H1 (cell line): ENCODE measurements around the gene PSMD9. TPM values are rescaled to one million over a fixed set of nuclear protein-coding genes. Genes with fewer than 3 reads are reported as not detected.

ENCODE experiments used
- CTCF ChIA-PET: fragments of 300-600 bp; sonication (Branson Sonifier 250); formaldehyde crosslinking; loops from one replicate; lab custom pipeline; 2021; ENCODE audit not compliant: partially characterized antibody; lab: Charles Lee
- POLR2A ChIA-PET: fragments of 300-600 bp; sonication (Branson Sonifier 250); formaldehyde crosslinking; loops from one replicate; lab custom pipeline; 2021; ENCODE audit warnings: inconsistent platforms; ENCODE audit not compliant: partially characterized antibody; lab: Charles Lee
- DNase-seq, 2 experiments: peaks; one replicate each; pipeline versions ENCODE4 v3.0.0 to v3.0.0-alpha.2; 2010 to 2022; ENCODE audit warnings: low spot score in 2 of 2, low read depth in 1 of 2, mixed read lengths in 1 of 2
- FAIRE-seq: peaks from 2 replicates; lab custom pipeline; 2011; peaks lifted over from hg19 to GRCh38; lab: Jason Lieb, UNC
- H2AFZ ChIP-seq: 2 replicates; pipeline ENCODE4 v1.8.1; 2012; ENCODE audit warnings: low read length, inconsistent platforms
- H2AK5ac ChIP-seq: 2 replicates; pipeline ENCODE4 v1.6.1; 2013; ENCODE audit warnings: low read depth, low read length
- H2BK120ac ChIP-seq: replicated peaks from 2 replicates; pipeline ENCODE3; 2013; ENCODE audit warnings: low read depth, low read length, inconsistent platforms
- H2BK12ac ChIP-seq: 2 replicates; pipeline ENCODE4 v1.6.1; 2013; ENCODE audit warnings: low read depth, low read length
- H2BK15ac ChIP-seq: 2 replicates; pipeline ENCODE4 v1.6.1; 2013; ENCODE audit warnings: low read length
- H2BK20ac ChIP-seq: 2 replicates; pipeline ENCODE4 v1.6.1; 2013; ENCODE audit warnings: low read length
- H2BK5ac ChIP-seq: 2 replicates; pipeline ENCODE4 v1.6.1; 2013; ENCODE audit warnings: low read depth, low read length
- H3K14ac ChIP-seq: 2 replicates; pipeline ENCODE4 v1.6.1; 2013; ENCODE audit warnings: inconsistent platforms; ENCODE audit not compliant: insufficient read length
- H3K18ac ChIP-seq: 2 replicates; pipeline ENCODE4 v1.6.1; 2013; ENCODE audit warnings: low read length; ENCODE audit errors: extremely low read depth
- H3K23ac ChIP-seq: 2 replicates; pipeline ENCODE4 v1.6.1; 2013; ENCODE audit warnings: inconsistent platforms; ENCODE audit not compliant: insufficient read length
- H3K23me2 ChIP-seq: 2 replicates; pipeline ENCODE4 v1.6.1; 2013; ENCODE audit warnings: low read depth, low read length
- H3K27ac ChIP-seq: 2 replicates; pipeline ENCODE4 v1.6.1; 2011; ENCODE audit warnings: low read depth, low read length, inconsistent platforms
- H3K27me3 ChIP-seq, 4 experiments: replicated peaks in 1 of 4; 1 replicate in 1 of 4; 2 replicates in 3 of 4; pipeline versions ENCODE4 v1.6.1 to v1.8.1; 2011 to 2013; ENCODE audit warnings: low read length in 3 of 4, mild to moderate bottlenecking in 3 of 4, inconsistent platforms in 2 of 4, mixed read lengths in 2 of 4, moderate library complexity in 1 of 4; ENCODE audit not compliant: control insufficient read depth in 3 of 4, insufficient read depth in 3 of 4; ENCODE audit errors: extremely low read depth in 1 of 4
- H3K36me3 ChIP-seq, 4 experiments: 2 replicates each; pipeline versions ENCODE4 v1.6.1 to v1.8.1; 2011 to 2013; ENCODE audit warnings: mild to moderate bottlenecking in 4 of 4, low read length in 3 of 4, moderate library complexity in 2 of 4, control low read depth in 1 of 4, inconsistent platforms in 1 of 4; ENCODE audit not compliant: insufficient read depth in 4 of 4, control insufficient read depth in 2 of 4
- H3K4ac ChIP-seq: replicated peaks from 2 replicates; pipeline ENCODE3; 2013; ENCODE audit warnings: low read length, low read depth, mixed read lengths, inconsistent platforms; ENCODE audit not compliant: insufficient read length
- H3K4me1 ChIP-seq, 4 experiments: replicated peaks in 1 of 4; 1 replicate in 1 of 4; 2 replicates in 3 of 4; pipeline versions ENCODE4 v1.6.1 to v1.8.1; 2011 to 2013; ENCODE audit warnings: low read length in 3 of 4, inconsistent platforms in 2 of 4, mixed read lengths in 1 of 4; ENCODE audit not compliant: insufficient read depth in 4 of 4, control insufficient read depth in 3 of 4
- H3K4me2 ChIP-seq, 2 experiments: 2 replicates each; pipeline versions ENCODE4 v1.6.1 to v1.8.1; 2011 to 2013; ENCODE audit warnings: low read depth in 2 of 2, low read length in 2 of 2, control low read depth in 1 of 2, inconsistent platforms in 1 of 2, mild to moderate bottlenecking in 1 of 2; ENCODE audit not compliant: insufficient read depth in 1 of 2
- H3K4me3 ChIP-seq, 4 experiments: fragments of 200-600, 300-600 bp in 1 of 4; sonication (generic), shearing (Covaris generic), sonication (Bioruptor Twin) in 1 of 4; 2 replicates each; pipeline versions ENCODE4 v1.5.1 to v1.8.1; 2011 to 2016; ENCODE audit warnings: low read length in 4 of 4, low read depth in 3 of 4, control low read depth in 2 of 4, inconsistent platforms in 2 of 4, mild to moderate bottlenecking in 2 of 4, mixed read lengths in 1 of 4, moderate library complexity in 1 of 4; ENCODE audit not compliant: insufficient read depth in 2 of 4; ENCODE audit errors: extremely low read depth in 1 of 4
- H3K56ac ChIP-seq: replicated peaks from 2 replicates; pipeline ENCODE3; 2013; ENCODE audit warnings: low read depth, mild to moderate bottlenecking, mixed read lengths, low read length, inconsistent platforms; ENCODE audit not compliant: insufficient read length
- H3K79me1 ChIP-seq: 2 replicates; pipeline ENCODE4 v1.6.1; 2013; ENCODE audit warnings: low read depth, low read length, control low read depth
- H3K79me2 ChIP-seq, 2 experiments: 2 replicates each; pipeline versions ENCODE4 v1.6.1 to v1.8.1; 2012 to 2013; ENCODE audit warnings: low read length in 2 of 2, mild to moderate bottlenecking in 2 of 2, inconsistent platforms in 1 of 2; ENCODE audit not compliant: insufficient read depth in 2 of 2, control insufficient read depth in 1 of 2
- H3K9ac ChIP-seq, 4 experiments: replicated peaks in 1 of 4; 1 replicate in 1 of 4; 2 replicates in 3 of 4; pipeline versions ENCODE4 v1.6.1 to v1.8.1; 2011 to 2013; ENCODE audit warnings: low read depth in 3 of 4, low read length in 3 of 4, control low read depth in 2 of 4, mild to moderate bottlenecking in 2 of 4, moderate library complexity in 2 of 4, inconsistent platforms in 1 of 4; ENCODE audit errors: extremely low read depth in 1 of 4
- H3K9me3 ChIP-seq, 2 experiments: 2 replicates each; pipeline versions ENCODE4 v1.6.1 to v1.8.1; 2012 to 2013; ENCODE audit warnings: mild to moderate bottlenecking in 2 of 2, moderate library complexity in 2 of 2, control low read depth in 1 of 2, inconsistent platforms in 1 of 2, low read depth in 1 of 2, low read length in 1 of 2, mixed read lengths in 1 of 2; ENCODE audit not compliant: insufficient read depth in 2 of 2
- H4K20me1 ChIP-seq, 2 experiments: replicated peaks in 1 of 2; 2 replicates each; pipeline versions ENCODE3 to v1.8.1; 2011 to 2013; ENCODE audit warnings: inconsistent platforms in 2 of 2, low read length in 2 of 2, mild to moderate bottlenecking in 1 of 2; ENCODE audit not compliant: insufficient read depth in 2 of 2, control insufficient read depth in 1 of 2
- H4K5ac ChIP-seq: 2 replicates; pipeline ENCODE4 v1.6.1; 2013; ENCODE audit warnings: low read length, low read depth, mixed read lengths, inconsistent platforms; ENCODE audit not compliant: insufficient read length
- H4K8ac ChIP-seq: 2 replicates; pipeline ENCODE4 v1.8.0; 2013; ENCODE audit warnings: mild to moderate bottlenecking, moderate library complexity, low read length, inconsistent platforms; ENCODE audit not compliant: insufficient read depth; ENCODE audit errors: extremely low read depth
- H4K91ac ChIP-seq: replicated peaks from 2 replicates; pipeline ENCODE3; 2013; ENCODE audit warnings: low read length, mixed read lengths, inconsistent platforms; ENCODE audit not compliant: insufficient read length
- FOSL1 ChIP-seq: IDR thresholded peaks from 2 replicates; pipeline ENCODE4 v1.6.1; 2011; ENCODE audit warnings: mild to moderate bottlenecking, low read depth, low read length, moderate library complexity; ENCODE audit not compliant: insufficient read depth
- HDAC2 ChIP-seq, 2 experiments: fragments of 300-600 bp in 1 of 2; sonication (generic) in 1 of 2; IDR thresholded peaks; 2 replicates each; pipeline ENCODE4 v1.6.1; 2011 to 2012; ENCODE audit warnings: low read depth in 2 of 2, low read length in 2 of 2, mild to moderate bottlenecking in 2 of 2, moderate library complexity in 2 of 2, borderline replicate concordance in 1 of 2, inconsistent platforms in 1 of 2
- HDAC6 ChIP-seq: IDR thresholded peaks from one replicate; pipeline ENCODE4 v1.7.1; 2012; ENCODE audit warnings: low read depth, mild to moderate bottlenecking, inconsistent platforms, low read length, moderate library complexity
- WGBS, 2 experiments: shearing (Covaris generic) in 1 of 2; methylation state at CpG; one replicate each; pipeline versions ENCODE4 v1.1.6 to v1.1.7; 2013 to 2015; ENCODE audit warnings: low lambda C conversion rate in 2 of 2, mixed read lengths in 2 of 2, inconsistent platforms in 1 of 2, low coverage in 1 of 2, missing lambda C conversion rate in 1 of 2; ENCODE audit not compliant: insufficient replicate concordance in 2 of 2, insufficient coverage in 1 of 2, insufficient read length in 1 of 2; ENCODE audit errors: extremely low coverage in 1 of 2, missing lambda C conversion rate in 1 of 2; 5-methylcytosine and 5-hydroxymethylcytosine counted together
- polyA plus RNA-seq, 7 experiments: library from polyadenylated mRNA; depleted of rRNA in 3 of 7; stranded (reverse) in 5 of 7; unstranded in 2 of 7; fragments of >200 nt in 5 of 7; fragments of 200-250 nt in 2 of 7; gene quantifications; 1 replicate in 5 of 7; 2 replicates in 1 of 7; 4 replicates in 1 of 7; pipeline versions ENCODE4 v1.2.1 to v1.2.3, GENCODE V29; 2011 to 2013; ENCODE audit warnings: missing spikeins in 2 of 7, mixed read lengths in 2 of 7
- total RNA-seq: library from RNA; stranded (reverse); fragmentation: NEBNext Ultra II Directional; extraction: Animal tissue kit (Norgen Biotek cat#: 25700); gene quantifications from 2 replicates; pipeline ENCODE4 v1.2.1, GENCODE V29; 2021

The PSMD9 gene
- total and polyA plus RNA-seq, 2 of the 8 experiments (the other 6 are each of a cell fraction or from before 2014, with no cell fraction given): 28.8 to 36.1 TPM

GRCh38 chr12:121930862-121931261 is 42.3 kb downstream of the PSMD9 start:
- H3K4me3 ChIP-seq: no peak overlapping the region
- no peak overlapping the region for H4K5ac ChIP-seq
- H3K27me3 ChIP-seq: no peaks in the 10 kb centered on the region
- H2AFZ ChIP-seq: no peak overlapping the region
- H2BK120ac ChIP-seq: no peak overlapping the region
- H3K23me2 ChIP-seq: no peaks in the 10 kb centered on the region
- H3K9me3 ChIP-seq: no peaks in the 10 kb centered on the region
- no peak overlapping the region for H2BK15ac ChIP-seq
- H3K4me2 ChIP-seq: no peak overlapping the region
- no peak overlapping the region for H2BK20ac ChIP-seq
- H3K79me2 ChIP-seq: no peaks in the 10 kb centered on the region
- ChIA-PET POLR2A (interaction anchor here (0.8 to 1.2 kb wide), 2 partner anchors 61 to 130 kb away, joined by 3 read pairs; no protein-coding TSS in a partner anchor), CTCF (interaction anchor here (0.7 to 1.8 kb wide), 4 partner anchors 10 to 175 kb away, joined by 3 to 7 read pairs (median 4); partner anchors contain the start of gene CFAP251)
- no peak overlapping the region for H4K8ac ChIP-seq
- DNase-seq (no peak), FAIRE-seq (no peak)
- H3K36me3 ChIP-seq: no peaks in the 10 kb centered on the region; a peak in 1 of 8 replicates
- H2BK12ac ChIP-seq: no peak overlapping the region
- H3K4ac ChIP-seq: no peak overlapping the region
- peaks cover 2 to 12% (median 6%) of the 10 kb centered on the region in 4 experiments for H3K4me1 ChIP-seq
- H3K18ac ChIP-seq: no peak overlapping the region
- H3K9ac ChIP-seq: no peak overlapping the region
- H4K91ac ChIP-seq: no peak overlapping the region
- H2AK5ac ChIP-seq: no peak overlapping the region
- WGBS, 2 experiments: 92% methylated on average over 4 of the region's 4 CpGs; no CpG with 5 or more reads in 1 of the 2 experiments
- H3K79me1 ChIP-seq: no peaks in the 10 kb centered on the region
- H3K14ac ChIP-seq: no peak overlapping the region
- no peak overlapping the region for H3K56ac ChIP-seq
- no peaks in the 10 kb centered on the region for H4K20me1 ChIP-seq
- H3K27ac ChIP-seq: no peak overlapping the region
- no peak overlapping the region for H3K23ac ChIP-seq
- H2BK5ac ChIP-seq: no peak overlapping the region
- TF ChIP-seq HDAC2 (IDR thresholded peaks at IDR 0.05; ENCODE audit: borderline replicate concordance in 1 of 2, low read depth in 2 of 2, low read length in 2 of 2) (no peak), HDAC6 (no peak), FOSL1 (no peak)
